Cardiac fibroblast (primary cell): ENCODE data around the gene SLC22A13.

ENCODE experiments used
- DNase-seq, 2 donors: peaks; one replicate each; pipeline versions ENCODE4 v3.0.0 to v3.0.0-alpha.2; 2010; ENCODE audit warnings: low read depth in 2 of 2
- H3K4me3 ChIP-seq, 2 donors: replicated peaks in 1 of 2; 1 replicate in 1 of 2; 2 replicates in 1 of 2; pipeline ENCODE4 v1.5.1; 2011; ENCODE audit warnings: low read depth in 2 of 2, low read length in 2 of 2, mild to moderate bottlenecking in 2 of 2, moderate library complexity in 1 of 2
- TF ChIP-seq, protein P1 (sequence below): IDR thresholded peaks from one replicate; pipeline ENCODE4 v1.5.1; 2011; ENCODE audit warnings: low read depth, mild to moderate bottlenecking, low read length, inconsistent platforms

Gene SLC22A13, protein sequence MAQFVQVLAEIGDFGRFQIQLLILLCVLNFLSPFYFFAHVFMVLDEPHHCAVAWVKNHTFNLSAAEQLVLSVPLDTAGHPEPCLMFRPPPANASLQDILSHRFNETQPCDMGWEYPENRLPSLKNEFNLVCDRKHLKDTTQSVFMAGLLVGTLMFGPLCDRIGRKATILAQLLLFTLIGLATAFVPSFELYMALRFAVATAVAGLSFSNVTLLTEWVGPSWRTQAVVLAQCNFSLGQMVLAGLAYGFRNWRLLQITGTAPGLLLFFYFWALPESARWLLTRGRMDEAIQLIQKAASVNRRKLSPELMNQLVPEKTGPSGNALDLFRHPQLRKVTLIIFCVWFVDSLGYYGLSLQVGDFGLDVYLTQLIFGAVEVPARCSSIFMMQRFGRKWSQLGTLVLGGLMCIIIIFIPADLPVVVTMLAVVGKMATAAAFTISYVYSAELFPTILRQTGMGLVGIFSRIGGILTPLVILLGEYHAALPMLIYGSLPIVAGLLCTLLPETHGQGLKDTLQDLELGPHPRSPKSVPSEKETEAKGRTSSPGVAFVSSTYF

DNA sequence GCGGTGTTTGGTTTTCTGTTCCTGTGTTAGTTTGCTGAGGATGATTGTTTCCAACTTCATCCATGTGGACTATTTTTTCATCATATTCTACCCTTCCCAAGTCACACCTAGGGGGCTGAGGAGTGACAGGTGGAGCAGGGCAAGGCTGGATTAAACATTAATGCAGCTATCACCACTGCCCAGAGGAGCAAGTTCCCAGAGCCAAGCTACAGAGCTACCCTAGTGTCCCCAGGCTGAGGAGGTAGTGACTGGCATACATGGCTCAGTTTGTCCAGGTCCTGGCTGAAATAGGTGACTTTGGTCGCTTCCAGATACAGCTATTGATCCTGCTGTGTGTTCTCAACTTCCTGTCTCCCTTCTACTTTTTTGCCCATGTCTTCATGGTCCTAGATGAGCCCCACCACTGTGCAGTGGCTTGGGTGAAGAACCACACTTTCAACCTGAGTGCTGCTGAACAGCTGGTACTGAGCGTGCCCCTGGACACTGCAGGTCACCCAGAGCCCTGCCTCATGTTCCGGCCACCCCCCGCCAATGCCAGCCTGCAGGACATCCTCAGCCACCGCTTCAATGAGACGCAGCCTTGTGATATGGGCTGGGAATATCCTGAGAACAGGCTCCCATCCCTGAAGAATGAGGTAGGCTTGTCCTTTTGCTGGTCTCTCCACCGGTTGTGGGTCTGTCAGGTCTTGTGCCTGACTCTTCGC, at the start of gene SLC22A13:
SLC22A13 (plus strand) TSS at position 209 of the 704 bp plus-strand sequence; CDS start at position 258, 49 bp downstream.
- TF ChIP-seq, protein P1, sequence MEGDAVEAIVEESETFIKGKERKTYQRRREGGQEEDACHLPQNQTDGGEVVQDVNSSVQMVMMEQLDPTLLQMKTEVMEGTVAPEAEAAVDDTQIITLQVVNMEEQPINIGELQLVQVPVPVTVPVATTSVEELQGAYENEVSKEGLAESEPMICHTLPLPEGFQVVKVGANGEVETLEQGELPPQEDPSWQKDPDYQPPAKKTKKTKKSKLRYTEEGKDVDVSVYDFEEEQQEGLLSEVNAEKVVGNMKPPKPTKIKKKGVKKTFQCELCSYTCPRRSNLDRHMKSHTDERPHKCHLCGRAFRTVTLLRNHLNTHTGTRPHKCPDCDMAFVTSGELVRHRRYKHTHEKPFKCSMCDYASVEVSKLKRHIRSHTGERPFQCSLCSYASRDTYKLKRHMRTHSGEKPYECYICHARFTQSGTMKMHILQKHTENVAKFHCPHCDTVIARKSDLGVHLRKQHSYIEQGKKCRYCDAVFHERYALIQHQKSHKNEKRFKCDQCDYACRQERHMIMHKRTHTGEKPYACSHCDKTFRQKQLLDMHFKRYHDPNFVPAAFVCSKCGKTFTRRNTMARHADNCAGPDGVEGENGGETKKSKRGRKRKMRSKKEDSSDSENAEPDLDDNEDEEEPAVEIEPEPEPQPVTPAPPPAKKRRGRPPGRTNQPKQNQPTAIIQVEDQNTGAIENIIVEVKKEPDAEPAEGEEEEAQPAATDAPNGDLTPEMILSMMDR: no peak
- no peak for DNase-seq
- H3K4me3 ChIP-seq: no peak within 1 kb of the TSS

DNA sequence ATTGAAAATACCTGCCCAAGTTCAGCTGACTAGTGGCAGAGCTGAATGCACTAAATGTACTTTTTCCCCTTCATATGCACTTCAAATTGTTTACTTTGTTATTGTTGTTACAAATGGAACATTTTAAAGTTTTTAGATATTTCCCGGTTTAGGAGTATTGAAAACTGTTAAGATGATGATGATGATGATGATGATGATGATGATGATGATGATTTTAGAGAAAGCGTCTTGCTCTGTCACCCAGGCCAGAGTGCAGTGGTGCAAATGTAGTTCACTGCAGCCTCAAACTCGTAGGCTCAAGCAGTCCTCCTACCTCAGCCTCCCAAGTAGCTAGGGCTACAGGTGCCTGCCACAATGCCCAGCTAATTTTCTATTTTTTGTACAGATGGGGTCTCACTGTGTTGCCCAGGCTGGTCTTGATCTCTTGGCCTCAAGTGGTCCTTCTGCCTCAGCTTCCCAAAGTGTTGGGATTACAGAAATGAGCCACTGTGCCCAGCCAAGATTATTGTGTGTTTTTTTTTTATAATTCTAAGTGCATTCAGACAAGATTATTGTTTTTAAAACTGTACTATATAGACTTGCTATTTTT, 45.9 kb upstream of the SLC22A13 start:
- TF ChIP-seq, protein P1: no peak
- DNase-seq: no peak
- H3K4me3 ChIP-seq: no peak overlapping the region

DNA sequence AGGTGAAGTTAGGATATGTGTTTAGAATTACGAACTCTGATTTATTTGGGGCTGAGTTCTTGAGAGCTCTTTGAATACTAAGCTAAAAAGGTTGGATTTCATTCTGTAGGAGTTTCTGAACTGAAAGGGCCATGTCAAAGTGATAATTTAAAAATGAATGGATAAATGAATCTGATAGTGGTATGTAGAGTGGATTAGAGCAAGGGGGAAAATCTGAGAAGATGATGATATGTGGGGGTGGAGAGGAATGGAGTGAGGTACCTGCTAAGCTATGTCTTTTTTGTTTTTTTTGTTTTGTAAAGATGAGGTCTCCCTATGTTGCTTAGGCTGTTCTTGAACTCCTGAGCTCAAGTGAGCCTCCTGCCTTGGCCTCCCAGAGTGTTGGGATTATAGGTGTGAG, 44.6 kb upstream of the SLC22A13 start:
- TF ChIP-seq, protein P1: no peak
- no peak overlapping the region for H3K4me3 ChIP-seq
- no peak for DNase-seq

DNA sequence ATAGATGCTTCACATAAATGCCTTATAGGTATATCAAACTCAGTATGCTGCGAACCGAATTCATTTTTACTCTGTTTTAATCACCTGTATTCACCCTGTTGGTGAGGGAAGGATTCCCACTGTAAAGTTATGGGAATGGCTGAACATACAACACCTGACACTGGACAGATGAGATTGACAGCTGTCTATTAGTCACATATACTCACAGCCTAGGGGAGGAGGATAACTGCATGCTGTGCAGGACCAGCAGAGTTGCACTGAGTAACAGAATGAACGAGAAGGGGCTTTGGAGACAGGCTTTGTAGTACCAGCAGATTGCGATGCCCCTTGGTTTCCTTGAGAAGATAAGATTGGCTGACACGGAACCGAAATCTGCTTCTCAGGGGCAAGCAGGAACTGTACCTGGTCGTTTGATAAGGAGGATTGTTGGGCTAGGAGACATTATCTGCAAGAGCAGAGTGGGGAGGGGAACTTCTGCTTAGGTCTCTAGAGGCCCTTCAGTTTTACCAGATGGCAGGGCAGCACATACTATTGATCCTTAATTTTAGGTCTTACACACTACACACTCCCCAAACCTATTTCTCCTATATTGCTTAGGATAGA, 43.5 kb upstream of the SLC22A13 start:
- TF ChIP-seq, protein P1: no peak
- no peak overlapping the region for H3K4me3 ChIP-seq
- no peak for DNase-seq

DNA sequence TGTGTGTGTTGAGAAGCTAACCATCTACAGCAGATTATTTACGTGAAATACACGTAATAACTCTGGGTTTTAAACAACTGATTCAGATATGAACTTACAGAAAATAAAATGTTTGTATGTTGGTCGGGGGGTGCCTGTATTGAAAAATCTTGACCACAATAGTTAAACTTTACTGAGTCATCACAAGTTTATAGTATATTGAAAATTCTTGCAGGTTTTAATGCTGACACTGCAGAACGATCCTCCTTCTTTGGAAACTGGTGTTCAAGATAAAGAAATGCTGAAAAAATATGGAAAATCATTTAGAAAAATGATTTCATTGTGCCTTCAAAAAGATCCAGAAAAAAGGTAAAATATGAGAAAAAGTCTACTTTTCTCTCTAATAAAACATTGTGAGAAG, 41.3 kb upstream of the SLC22A13 start:
- DNase-seq: no peak
- no peak overlapping the region for H3K4me3 ChIP-seq
- TF ChIP-seq, protein P1: no peak

DNA sequence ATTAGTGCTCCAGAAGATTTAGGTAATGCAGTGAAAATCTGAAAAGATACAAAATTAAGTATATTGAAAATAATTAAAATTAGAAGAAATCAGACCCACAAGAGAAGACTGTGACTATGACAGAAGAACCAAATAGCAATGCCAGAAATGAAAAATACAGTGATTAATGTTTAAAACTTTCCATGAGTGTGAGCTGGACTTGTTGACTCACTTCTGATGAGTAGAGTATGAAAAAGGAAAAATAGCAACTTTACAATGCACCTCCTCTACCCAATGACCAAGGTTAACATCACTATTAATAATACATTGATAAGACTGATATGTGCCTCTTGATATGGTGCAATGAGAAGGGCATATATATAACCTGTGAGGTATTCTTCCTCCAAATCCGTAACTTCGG, 39.3 kb upstream of the SLC22A13 start:
- TF ChIP-seq, protein P1: no peak
- DNase-seq: peak; percentile 10 to 74
- no peak overlapping the region for H3K4me3 ChIP-seq
